Stimulated activated CD8-positive, alpha-beta memory T cell treated with anti-CD3 and anti-CD28 coated beads, Interleukin-15, amount 100 ng/mL, for 24 hours (primary cell): ENCODE data around the gene ALOX15.
"Not testable (repeated sequence)": the region's sequence is repeated elsewhere in the genome, so short reads cannot be mapped to it uniquely, and the experiment has no call there.

Experiments used
- DNase-seq: peaks from one replicate; pipeline ENCODE4 v3.0.0-alpha.2; 2020; ENCODE audit warnings: low read depth

Gene ALOX15

DNA sequence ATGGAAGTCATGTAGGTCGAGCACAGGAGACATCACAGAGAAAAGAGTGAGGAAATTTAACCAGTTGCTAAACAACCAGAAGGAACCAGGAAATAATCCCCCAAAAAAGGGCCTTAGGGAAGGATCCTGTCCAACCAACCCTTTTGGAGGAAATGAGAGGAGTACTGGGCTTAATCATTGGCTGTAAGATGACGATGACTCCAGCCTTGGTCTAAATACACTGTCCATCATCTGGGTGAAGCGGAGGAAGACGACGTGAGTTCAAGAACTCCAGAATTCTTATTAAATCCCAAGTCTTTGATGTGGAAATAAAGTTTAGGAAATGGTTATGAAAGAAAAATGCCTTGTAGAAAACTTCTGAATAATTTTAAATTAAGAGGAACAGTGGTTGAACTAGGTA, 11.5 kb upstream of the ALOX15 start:
- no peak for DNase-seq

DNA sequence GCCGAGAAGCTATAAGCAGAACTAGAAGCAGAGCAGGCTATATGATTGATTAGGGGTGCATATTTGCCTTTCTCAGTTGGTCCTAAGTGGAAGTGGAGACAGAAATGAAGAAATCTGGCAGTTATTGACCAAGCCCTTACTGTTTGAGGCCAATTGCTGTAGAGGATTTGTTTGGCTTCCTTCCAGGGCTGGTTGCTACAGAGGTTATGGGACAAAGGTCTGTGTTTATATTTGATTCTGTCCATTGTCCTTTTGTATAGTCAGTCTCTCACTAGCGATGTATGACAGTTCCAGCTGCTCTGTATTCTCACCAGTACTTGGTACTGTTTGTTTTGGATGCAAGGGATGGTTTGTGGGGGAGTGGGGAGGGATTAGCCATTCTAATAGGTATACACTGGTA, 7.3 kb upstream of the ALOX15 start:
- no peak for DNase-seq

DNA sequence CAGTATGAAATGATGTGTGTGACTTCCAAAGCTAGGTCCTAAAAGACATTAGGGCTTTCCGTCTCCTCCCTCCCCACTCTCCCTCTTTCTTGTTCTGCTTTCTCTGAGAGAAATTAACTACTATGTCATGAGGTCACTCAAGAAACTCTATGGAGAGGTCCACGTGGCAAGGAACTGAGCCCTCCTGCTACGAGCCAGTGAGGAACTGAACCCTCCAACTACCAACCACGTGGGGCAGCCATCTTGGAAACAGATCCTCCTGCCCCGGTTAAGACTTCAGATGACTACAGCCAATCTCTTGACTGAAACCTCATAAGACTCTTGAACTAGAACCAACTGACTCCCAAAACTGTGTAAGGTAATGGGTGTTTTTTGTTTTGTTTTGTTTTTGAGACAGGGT, 4.2 kb upstream of the ALOX15 start:
- DNase-seq: no peak

DNA sequence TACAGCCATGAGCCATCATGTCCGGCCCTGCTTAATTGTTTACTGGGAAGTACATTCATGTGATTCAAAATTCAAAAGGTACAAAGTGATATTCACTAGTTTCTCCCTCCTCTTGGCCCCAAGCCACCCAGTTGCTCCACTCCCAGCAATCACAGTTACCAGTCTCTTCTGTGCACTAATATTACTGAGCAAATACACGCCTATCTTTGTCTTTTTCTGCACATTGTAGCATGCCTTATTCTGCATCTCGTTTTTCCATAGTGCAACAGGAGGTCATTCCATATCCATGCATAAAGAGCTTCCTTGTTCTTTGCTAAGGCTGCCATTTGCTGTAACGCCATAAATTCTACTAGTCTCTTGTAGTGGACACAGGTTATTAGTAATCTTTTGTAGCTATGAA, 2.2 kb upstream of the ALOX15 start:
- DNase-seq: no peak

DNA sequence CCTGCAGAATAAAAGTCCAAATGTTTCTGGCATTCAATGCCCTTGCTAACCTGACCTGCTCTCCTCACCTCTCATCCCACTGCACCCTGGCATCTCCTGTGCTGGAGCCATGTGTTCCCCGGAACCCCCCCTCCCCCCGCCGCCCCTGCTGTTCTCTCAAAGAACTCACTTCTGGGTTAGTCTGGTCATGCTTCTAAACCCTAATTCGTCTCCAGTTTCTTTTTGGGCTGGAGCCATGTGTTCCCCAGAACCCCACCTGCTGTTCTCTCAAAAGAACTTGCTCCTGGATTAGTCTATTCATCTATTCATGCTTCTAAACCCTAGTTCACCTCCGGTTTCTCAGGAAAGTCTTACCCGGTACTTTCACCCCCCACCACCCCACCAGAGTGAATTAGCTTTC, 808 bp upstream of the ALOX15 start:
- no peak for DNase-seq

DNA sequence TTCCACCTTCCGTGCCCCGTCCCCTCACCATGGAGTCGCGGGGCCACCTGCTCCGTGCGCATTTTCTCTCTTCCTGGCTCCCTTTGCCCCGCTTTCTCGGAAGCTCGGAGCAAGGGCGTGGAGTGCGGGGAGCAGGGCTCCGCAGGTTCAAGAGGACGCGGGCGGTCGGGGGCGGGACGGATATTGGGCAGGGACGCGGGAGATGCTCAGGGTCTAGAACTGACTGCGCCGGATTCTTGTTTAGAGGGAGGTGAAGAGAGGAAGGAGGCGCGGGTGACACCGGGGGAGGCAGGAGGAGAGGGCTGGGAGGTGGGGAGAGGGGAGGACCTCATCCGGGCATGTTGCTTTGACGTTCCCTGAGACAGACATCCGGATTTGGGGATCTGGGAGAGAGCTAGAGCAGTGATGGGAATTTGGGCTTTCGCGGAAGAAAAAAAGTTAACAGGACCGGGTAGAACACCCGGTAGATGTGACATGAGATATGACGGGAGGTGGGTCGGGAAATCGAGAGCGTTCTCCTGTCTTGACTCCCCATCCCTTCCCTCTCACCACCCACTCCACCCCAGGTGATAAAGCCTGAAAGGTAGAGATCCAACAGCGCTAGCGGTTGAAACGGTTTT, 799 bp downstream of the ALOX15 start:
- not testable (repeated sequence) for DNase-seq

DNA sequence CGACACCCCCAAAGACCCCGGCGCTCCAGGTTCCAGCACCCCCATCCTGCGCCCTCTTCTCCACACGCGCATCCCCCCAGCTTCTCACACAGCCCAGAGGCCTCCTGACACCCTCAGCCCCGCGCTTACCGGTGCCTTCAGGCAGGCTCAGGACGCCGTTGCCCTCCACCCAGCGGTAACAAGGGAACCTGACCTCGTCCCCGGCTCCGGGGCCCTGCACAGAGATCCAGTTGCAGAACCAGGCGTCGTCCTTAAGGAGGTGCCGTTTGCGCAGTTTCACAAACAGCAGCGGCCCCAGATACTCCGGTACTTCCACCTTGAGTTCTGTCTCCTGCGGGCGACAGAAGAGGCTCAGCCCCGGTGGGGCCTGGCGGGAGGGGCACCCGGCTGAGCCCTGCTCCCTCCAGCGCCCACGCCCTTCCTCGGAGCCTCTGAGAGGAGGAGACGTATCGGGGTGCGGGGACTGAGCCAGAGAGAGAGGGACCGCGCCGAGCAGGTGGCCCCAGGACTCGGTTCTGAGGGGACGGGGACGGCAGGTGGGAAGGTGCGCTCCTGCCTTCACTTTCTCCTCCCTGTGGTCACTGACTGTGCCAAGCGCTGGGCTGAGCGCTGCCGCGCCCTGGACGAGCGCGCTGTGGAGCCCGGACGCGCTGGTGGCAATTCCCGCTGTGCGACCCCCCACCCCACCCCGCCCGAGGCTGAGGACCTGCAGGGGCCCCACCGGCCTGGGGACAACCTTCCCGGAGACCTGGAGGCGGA, 2.0 kb downstream of the ALOX15 start:
- DNase-seq: not testable (repeated sequence)

DNA sequence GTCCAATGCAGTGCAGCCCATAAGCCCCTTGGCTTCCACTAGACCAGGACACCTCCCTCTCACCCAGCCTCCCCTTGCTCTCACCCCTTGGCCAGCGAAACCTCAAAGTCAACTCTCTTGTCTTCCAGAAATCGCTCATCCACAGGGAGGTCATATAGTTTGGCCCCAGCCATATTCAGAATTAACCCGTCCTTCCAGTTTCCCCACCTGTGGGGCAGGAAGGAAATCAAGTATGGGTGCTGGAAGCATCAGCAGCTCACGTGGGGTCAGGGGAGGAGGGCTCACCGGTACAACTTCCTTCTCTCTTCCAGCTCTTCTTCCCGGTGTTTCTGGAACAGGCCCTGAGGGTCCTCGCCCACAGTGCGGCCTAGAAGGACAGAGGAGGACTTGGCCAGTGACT, 2.7 kb downstream of the ALOX15 start:
- DNase-seq: not testable (repeated sequence)

DNA sequence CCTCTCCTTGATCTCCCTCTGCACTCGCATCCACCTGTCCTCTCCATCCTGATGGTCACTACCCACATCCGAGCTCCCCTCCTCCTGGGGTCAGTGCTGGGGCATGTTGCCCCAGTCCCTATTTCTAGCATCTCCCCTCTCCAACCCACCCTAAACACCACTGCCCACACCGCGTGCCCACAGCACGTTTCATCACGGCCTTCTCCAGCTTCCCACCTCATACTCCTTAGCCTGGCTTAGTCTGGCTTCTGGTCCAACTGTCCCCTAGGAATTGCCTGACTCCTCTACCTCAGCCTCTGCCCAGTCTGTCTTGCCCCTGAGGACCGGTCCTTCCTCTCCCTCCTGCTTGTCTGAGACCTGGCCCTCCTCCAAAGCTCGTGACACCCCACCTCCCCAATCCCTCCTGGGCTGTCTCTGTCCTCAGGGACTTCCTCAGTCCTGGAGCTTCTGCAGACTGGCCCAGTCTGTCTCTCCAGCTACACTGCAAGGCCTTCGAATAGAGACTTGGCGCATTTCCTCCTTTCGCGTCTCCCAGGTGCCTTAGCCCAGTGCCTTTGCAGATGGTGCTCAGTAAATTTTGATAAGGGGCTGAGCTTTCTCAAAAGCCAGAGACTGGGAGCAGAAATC, 4.9 kb downstream of the ALOX15 start:
- no peak for DNase-seq

DNA sequence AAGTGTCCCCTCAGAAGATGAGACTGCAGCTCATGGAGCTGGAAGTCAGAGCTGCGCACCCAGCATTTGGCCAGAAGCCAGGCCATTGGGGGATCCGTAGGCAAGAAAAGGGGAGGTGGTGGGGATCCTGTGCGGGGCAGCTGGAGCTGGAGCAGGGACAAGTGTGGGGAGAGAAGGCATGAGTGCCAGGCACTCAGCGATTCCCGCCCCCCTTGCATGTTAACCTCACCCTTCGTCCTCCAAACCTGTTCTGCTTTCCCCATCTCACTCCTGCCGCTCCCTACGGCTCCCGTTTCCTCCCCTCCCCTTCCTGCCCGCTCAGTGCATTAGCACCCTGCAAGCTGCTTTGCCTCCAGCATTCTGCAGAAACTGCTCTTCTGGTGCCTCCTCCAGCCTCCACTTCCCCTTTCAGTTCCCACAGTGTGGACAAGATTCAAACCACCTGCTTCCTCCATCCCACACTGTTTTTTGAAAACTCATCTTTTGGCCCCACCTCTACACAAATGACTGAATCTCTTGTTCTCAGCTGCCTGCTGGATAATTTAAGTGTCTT, 5.6 kb downstream of the ALOX15 start:
- no peak for DNase-seq

DNA sequence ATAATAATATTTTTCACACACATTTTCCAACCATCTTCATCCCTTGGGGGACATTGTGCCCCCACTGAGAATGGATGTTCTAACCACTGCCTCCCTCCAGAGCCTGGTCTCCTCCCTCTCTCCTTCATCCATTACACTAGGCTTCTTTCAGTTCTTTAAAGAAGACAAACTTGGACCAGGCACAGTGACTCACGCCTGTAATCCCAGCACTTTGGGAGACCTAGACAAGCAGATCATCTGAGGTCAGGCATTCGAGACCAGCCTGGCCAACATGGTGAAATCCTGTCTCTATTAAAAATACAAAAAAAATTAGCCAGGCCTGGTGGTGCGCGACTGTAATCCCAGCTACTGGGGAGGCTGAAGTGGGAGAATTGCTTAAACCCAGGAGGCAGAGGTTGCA, 6.5 kb downstream of the ALOX15 start:
- DNase-seq: no peak

DNA sequence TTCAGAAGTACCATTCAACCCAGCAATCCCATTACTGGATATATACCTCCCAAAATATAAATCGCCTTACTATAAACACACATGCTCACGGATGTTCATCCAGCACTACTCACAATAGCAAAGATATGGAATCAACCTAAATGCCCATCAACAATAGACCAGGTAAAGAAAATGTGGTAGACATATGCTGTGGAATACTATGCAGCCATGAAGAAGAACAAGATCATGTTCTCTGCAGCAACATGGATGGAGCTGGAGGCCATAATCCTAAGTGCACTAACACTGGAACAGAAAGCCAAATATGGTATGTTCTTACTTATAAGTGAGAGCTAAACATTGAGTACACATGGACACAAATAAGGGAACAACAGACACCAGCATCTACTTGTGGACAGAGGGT, 7.8 kb downstream of the ALOX15 start:
- DNase-seq: no peak

DNA sequence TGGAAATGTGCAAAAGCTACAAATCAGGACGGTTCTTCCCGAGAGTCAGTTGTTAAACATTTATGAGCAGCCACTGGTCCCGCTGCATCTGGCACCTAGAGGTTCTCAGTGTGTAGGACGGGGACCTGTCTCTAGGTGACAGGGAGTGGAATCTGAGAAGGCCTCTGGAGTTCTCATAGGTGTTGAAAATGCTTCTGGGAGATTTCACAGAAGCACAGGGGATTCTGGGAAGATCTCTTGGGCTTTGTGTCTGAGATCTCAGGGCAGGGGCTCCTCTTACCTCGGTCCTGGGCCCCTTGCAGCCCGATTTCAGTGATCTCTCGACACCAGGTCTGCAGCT, 8.9 kb downstream of the ALOX15 start:
- DNase-seq: no peak

DNA sequence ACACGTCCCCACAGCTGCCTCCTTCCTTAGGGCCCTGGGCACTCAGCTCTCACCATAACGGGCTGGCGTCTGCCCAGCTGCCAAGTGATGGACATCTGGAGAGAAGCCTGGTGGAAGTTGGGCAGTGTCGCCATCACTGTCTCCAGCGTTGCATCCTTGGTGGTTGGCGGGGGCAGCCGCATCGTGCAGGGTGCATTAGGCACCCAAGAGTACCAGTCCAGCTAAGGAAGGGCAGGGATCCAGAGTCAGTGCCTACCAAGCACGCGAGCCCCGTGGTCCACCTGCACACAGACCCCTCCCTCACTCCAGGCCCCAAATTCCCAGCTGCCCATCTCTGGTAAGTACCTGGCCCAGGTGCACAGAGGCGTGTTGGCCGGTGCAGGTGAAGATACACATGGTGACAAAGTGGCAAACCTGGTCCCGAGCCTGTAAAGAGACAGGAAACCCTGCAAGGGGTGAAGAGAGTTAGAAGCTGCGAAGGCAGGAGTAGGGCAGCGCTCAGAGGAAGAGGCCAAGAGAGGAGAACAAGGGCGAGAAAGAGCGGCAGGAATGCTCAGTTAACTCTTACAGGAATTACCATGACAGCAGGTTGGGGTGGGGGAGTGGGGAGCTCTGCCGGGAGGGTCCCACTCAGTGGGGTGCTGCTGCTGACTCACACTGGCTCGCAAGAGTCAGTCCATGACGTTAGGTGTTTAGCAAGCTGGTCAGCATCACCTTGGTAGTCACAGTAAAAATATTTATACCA, 9.5 kb downstream of the ALOX15 start:
- DNase-seq: no peak

DNA sequence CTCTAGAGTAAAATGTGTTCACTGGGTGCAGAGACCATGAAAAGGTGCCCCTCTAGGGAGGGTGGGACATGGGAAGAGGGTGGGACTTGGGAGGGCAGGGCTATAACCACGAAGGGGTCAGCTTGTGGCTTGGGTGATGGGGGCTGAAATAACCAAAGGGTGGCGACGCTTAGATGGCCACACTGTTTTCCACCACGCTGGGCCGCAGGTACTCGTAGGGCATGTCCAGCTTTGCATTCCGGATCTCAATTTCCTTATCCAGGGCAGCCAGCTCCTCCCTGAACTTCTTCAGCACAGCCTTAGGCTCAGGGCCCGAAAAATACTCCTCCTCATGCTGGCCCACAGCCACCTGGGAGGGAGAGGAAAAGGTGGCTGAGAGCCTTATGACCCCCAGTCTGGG, 10.0 kb downstream of the ALOX15 start:
- DNase-seq: no peak

DNA sequence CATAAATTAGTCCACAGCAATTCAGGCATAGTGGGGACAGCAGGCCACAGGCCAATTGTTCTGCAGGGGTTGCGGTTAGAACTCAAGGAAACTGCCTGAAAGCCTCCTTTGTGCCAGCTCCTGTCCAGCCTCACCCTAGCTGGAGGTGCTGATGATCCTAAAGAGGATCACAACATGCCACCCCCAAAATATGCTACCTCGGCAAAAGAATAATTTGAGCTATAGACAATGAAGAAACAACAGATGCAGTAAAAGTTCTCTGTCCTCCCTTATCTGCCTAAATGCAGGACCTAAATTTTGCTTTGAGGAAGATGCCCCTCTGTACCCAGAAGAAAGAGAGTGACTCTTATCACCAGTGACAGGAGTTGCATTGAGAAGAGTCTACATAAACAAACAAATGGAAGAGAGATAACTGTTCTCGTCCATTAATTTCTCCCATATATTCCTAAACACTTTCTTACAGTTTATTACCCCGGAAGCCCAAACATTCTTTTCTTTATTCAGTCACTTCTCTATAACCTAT, 14.7 kb downstream of the ALOX15 start:
- no peak for DNase-seq

DNA sequence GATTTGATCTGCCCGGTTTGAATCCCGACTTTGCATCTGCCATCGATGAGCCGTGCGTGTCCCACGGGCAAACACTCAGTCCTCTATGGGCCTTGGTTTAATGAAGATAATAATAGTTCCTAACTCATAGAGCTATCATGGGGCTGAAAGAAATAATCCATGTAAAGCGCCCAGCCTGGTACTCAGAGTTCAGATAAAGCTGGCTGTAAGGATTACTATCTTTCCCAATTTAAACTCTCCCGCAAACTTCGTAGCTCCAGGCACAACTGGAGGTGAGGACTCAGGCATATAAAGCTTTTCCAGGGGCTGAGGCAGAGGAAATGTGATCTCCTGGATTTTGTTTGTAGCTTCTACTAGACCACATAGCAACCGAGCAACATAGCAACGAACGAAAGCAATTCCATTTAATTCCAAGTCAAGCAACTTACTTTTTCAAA, 16.3 kb downstream of the ALOX15 start:
- DNase-seq: no peak

DNA sequence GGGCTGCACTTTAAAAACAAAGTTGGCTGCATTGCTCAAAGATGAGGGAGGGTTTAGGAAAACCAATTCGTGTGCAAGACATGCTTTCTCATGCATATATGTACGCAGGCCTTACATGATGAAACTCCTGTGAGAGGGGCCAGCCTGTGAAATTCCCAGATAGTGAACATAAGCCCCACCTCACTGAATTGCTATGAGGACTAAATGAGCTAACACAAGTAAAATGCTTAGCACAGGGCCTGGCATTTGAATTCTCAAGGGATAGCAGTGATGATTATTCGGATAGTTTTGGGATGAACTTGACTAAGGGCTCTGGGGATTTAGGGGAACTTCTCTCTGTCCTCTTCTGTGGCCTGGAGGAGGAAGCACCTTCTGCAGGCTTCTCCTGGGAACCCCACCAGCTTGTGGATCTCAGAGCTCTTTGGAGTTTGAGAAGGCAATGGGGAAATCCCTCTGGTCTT, 17.0 kb downstream of the ALOX15 start:
- DNase-seq: not testable (repeated sequence)

DNA sequence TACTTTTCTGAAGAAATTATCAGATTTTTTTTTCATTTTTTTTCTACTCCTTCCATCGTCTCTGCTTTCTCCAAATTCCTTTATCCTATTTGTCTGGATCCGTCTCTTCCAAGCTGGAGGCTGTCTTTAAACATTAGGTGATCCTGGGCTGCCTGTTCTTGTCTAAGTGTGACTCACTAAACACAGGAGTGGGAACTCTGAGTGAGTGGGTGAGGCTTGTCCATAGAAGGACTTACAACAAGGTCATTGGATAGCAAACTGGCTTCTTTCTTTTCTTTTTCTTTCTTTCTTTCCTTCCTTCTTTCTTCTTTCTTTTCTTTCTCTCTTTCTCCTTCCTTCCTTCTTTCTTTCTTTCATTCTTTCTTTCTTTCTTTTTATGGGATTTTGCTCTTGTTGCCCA, 18.2 kb downstream of the ALOX15 start:
- no peak for DNase-seq

DNA sequence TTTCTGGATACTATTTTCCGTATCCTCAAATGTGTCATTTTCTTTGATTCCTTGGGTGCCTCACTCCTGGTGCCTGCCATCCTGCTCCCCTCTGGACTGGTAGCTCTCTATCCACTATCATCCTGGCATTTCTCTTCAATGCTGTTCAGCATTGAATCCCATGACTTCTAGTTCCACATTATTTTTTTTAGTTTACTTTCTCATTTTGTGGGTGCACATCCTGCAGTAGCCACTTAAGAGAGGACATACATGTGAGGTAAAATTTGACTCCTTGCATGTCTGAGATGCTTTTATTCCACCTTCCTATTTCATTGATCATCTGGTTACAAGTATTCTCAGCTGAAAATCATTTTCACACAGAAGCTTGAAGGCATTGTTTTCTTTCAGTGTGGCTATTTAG, 19.1 kb downstream of the ALOX15 start:
- no peak for DNase-seq

DNA sequence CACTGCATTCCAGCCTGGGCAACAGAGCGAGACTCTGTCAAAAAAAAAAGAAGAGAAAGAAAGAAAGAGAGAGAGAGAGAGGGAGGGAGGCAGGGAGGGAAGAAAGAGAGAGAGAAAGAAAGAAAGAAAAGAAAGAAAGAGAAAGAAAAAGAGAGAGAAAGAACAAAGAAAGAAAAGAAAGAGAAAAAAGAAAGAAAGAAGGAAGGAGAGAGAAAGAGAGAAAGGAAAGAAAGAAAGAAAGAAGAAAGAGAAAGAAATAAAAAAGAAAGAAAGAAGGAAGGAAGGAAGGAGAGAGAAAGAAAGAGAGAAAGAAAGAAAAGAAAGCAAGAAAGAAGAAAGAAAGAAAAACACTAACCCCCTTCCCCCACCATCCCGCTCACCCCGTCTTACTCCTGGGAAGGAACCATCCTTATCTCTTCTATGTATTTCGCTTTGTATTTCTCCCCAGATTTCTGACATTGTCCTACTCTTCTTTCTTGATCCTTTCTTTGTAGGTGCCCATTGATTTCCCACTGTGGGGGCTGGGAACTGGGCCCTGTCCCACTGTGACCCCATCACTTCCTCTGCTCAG, 20.9 kb downstream of the ALOX15 start:
- no peak for DNase-seq
